ENCODE measurements around the gene KLK4. TPM values are rescaled to one million over a fixed set of nuclear protein-coding genes. Genes with fewer than 3 reads are reported as not detected.
A peak's percentile ranks its signal among the peaks of the same experiment; 100 is the strongest.
"Not testable (repeated sequence)": the region's sequence is repeated elsewhere in the genome, so short reads cannot be mapped to it uniquely, and the experiment has no call there.

The KLK4 gene
- total RNA-seq, 4 donors from 2014 or later: 0.83 to 1.6 TPM; not detected in 2

DNA sequence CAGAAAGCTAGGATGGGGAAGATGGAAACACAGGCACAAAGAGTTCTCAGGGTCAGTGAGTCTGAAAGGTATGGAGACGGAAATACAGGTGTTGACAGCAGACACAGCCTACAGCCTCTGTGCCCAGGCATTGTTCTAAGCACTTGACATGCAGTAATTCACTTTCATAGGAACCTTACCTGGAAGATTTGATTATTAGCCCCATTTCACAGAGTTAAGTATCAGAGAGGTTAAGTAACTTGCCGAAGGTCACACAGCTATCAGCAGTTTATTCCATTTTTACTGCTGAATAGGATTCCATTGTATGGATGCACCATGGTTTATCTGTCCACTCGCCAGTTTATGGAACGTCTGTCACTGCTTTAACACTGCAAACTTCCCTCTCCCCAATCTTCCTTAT is 13.2 kb downstream of the KLK4 start:
- Histone ChIP-seq H3K27me3 (peaks cover 15% of the 10 kb centered on the region), H3K36me3 (no peaks in the 10 kb centered on the region), H3K4me1 (no peaks in the 10 kb centered on the region), H3K9me3 (no peaks in the 10 kb centered on the region), H3K4me3 (no peak overlapping the region), H3K27ac (no peak overlapping the region)
- 89% methylated on average over 4 of the region's 4 CpGs for WGBS
- no peak for TF ChIP-seq CTCF (IDR thresholded peaks at IDR 0.05)
- no peak for TF ChIP-seq POLR2A (IDR thresholded peaks at IDR 0.05)
- no peak for TF ChIP-seq EP300 (IDR thresholded peaks at IDR 0.05)
- TF ChIP-seq POLR2AphosphoS5 (IDR thresholded peaks at IDR 0.05): no peak
- DNase-seq (ENCODE audit: low spot score in 2 of 2): no peak

DNA sequence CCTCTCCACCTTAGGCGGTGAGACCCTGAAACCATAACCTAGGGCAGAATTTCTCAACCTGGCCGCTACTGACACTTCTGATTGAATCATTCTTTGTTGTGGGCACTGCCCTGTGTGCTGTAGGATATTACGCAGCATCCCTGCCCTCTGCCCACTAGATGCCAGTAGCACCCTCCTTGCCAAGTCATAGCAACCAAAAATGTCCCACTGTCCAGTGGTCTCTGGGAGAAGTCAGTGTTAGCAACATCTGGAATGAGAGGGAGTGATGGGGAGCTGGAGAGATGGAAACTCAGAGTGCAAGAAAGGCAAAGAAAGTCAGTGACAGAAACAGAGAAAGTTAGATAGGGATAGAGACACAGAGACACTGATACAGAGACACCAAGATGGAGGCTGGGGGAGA is 13.6 kb downstream of the KLK4 start:
- H3K27me3 ChIP-seq: peaks cover 15% of the 10 kb centered on the region
- no peak overlapping the region for H3K4me3 ChIP-seq
- H3K27ac ChIP-seq: no peak overlapping the region
- no peak for DNase-seq (ENCODE audit: low spot score in 2 of 2)
- 85% methylated on average over 3 of the region's 3 CpGs for whole genome bisulfite sequencing
- H3K36me3 ChIP-seq: no peaks in the 10 kb centered on the region
- H3K4me1 ChIP-seq: no peaks in the 10 kb centered on the region
- TF ChIP-seq POLR2AphosphoS5 (IDR thresholded peaks at IDR 0.05) (no peak), CTCF (IDR thresholded peaks at IDR 0.05) (no peak), POLR2A (IDR thresholded peaks at IDR 0.05) (no peak), EP300 (IDR thresholded peaks at IDR 0.05) (no peak)
- no peaks in the 10 kb centered on the region for H3K9me3 ChIP-seq

GRCh38 chr19:50897191-50897607 is 14.0 kb downstream of the KLK4 start:
- no peaks in the 10 kb centered on the region for H3K9me3 ChIP-seq
- H3K4me3 ChIP-seq: no peak overlapping the region
- DNase-seq (ENCODE audit: low spot score in 2 of 2): no peak
- H3K27ac ChIP-seq: no peak overlapping the region
- peaks cover 15% of the 10 kb centered on the region for H3K27me3 ChIP-seq
- H3K4me1 ChIP-seq: no peaks in the 10 kb centered on the region
- H3K36me3 ChIP-seq: no peaks in the 10 kb centered on the region
- no peak for TF ChIP-seq POLR2AphosphoS5 (IDR thresholded peaks at IDR 0.05)
- no peak for TF ChIP-seq CTCF (IDR thresholded peaks at IDR 0.05)
- TF ChIP-seq EP300 (IDR thresholded peaks at IDR 0.05): no peak
- WGBS: 49% methylated on average over 3 of the region's 3 CpGs

DNA sequence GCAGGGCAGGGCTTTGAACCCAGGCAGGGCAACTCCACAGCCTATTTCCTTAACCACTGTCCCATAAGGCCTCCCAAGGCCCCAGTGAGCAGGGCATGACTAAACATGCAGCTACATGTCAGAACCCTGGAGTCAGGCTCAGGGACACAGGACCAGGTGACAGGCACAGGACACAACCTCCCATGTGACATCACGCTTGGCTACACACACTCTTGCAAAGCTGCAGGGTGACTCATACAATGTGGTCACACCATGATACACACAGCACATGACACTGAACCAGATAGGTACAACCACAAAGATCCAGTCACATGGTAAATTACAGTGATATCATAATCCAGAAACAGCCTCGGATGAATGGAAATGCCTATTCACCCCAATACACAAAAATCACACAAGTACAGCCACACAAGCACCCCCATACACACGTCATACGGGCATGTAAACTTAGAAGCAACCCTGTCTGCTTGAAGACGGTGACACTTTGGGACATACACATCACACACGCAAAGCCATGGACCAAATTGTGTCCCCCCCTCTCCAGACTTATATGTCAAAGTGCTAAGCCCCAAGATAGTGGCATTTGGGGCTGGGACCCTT is 14.5 kb downstream of the KLK4 start:
- no peak for DNase-seq (ENCODE audit: low spot score in 2 of 2)
- H3K9me3 ChIP-seq: no peaks in the 10 kb centered on the region
- peak in 1 of 3 donors; percentile 37 for TF ChIP-seq POLR2AphosphoS5 (IDR thresholded peaks at IDR 0.05)
- no peak for TF ChIP-seq CTCF (IDR thresholded peaks at IDR 0.05)
- WGBS: 78% methylated on average over 6 of the region's 6 CpGs
- no peak overlapping the region for H3K4me3 ChIP-seq
- H3K4me1 ChIP-seq: no peaks in the 10 kb centered on the region
- no peak overlapping the region for H3K27ac ChIP-seq
- H3K27me3 ChIP-seq: peaks cover 15% of the 10 kb centered on the region
- no peaks in the 10 kb centered on the region for H3K36me3 ChIP-seq

DNA sequence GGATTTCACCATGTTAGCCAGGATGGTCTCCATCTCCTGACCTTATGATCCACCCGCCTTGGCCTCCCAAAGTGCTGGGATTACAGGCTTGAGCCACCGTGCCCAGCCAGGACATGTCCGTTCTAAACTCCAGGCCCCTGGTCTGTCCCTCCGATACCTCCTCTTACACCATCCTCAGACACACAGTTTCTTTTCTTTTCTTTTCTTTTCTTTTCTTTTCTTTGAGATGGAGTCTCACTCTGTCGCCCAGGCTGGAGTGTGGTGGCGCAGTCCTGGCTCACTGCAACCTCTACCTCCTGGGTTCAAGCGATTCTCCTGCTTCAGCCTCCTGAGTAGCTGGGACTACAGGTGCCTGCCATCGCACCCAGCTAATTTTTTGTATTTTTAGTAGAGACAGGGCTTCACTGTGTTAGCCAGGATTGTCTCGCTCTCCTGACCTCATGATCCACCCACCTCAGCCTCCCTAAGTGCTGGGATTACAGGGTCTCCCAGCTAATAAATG is 15.1 kb downstream of the KLK4 start:
- H3K27me3 ChIP-seq: peaks cover 12% of the 10 kb centered on the region
- WGBS: 91% methylated on average over 9 of the region's 9 CpGs

More for the DNA sequence above, 15.1 kb downstream of the KLK4 start:
- not testable (repeated sequence) for H3K27ac ChIP-seq; H3K4me3 ChIP-seq; H3K4me1 ChIP-seq; H3K9me3 ChIP-seq; DNase-seq (ENCODE audit: low spot score in 2 of 2); H3K36me3 ChIP-seq
